HFF-Myc (cell line): Measurements from ENCODE around the gene MAPK10.
A peak's percentile ranks its signal among the peaks of the same experiment; 100 is the strongest.

Experiments
- DNase-seq: peaks from one replicate; pipeline ENCODE4 v3.0.0-alpha.2; 2011; ENCODE audit warnings: low read depth; ENCODE audit errors: extremely low read depth
- H3K4me3 ChIP-seq: replicated peaks from 2 replicates; pipeline ENCODE4 v1.5.1; 2011; ENCODE audit warnings: low read depth, mild to moderate bottlenecking, control low read depth, low read length
- CTCF ChIP-seq: IDR thresholded peaks from 2 replicates; pipeline ENCODE4 v1.5.1; 2012; ENCODE audit warnings: mild to moderate bottlenecking, low read depth, low read length, control low read depth; ENCODE audit errors: missing control alignments

MAPK10 gene

GRCh38 chr4:86346320-86346719 lies 13.5 kb downstream of the MAPK10 start:
- no peak overlapping the region for H3K4me3 ChIP-seq
- no peak for DNase-seq
- TF ChIP-seq CTCF = no peak

GRCh38 chr4:86344127-86344526 lies 15.7 kb downstream of the MAPK10 start:
- TF ChIP-seq CTCF = no peak
- DNase-seq = no peak
- H3K4me3 ChIP-seq = no peak overlapping the region

DNA sequence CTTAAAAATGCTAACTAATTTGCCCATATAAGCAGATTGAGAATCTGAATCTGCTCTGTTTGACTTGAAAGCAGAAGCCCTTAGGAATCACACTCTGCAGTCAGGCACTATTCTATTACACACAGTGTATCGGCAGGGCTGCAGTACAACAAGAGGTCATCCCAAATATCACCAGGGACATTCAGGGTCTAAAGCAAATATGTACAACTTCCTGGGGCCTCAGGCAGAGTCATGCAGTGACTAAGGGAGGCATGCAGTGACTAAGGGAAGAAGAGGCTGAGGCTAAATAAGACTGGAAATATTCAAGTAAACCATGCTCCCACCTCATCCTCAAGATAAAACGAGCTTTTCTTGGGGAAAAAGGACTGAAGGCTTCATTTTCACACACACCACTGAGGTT lies 20.9 kb downstream of the MAPK10 start:
- no peak for TF ChIP-seq CTCF
- no peak overlapping the region for H3K4me3 ChIP-seq
- peak; percentile 48 for DNase-seq

DNA sequence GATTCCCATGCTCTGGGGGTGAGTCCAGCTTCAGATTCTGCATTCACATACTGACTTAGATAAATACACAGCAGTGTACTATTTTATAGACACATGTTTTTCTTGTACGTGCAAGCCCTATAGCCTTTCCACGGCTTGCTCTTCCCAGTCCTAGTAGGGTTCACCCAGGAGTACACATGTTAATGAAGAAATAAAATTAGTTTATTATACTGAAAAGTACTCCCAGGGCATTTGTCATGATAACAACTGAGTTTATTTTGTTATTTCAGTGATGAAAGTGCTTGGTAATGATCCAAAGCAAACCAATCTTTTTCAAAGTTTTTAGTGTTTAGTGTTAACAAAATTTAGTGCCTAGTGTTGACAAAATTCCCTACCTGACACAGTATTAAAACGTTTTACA lies 21.3 kb downstream of the MAPK10 start:
- no peak for DNase-seq
- no peak for TF ChIP-seq CTCF
- H3K4me3 ChIP-seq = no peak overlapping the region

DNA sequence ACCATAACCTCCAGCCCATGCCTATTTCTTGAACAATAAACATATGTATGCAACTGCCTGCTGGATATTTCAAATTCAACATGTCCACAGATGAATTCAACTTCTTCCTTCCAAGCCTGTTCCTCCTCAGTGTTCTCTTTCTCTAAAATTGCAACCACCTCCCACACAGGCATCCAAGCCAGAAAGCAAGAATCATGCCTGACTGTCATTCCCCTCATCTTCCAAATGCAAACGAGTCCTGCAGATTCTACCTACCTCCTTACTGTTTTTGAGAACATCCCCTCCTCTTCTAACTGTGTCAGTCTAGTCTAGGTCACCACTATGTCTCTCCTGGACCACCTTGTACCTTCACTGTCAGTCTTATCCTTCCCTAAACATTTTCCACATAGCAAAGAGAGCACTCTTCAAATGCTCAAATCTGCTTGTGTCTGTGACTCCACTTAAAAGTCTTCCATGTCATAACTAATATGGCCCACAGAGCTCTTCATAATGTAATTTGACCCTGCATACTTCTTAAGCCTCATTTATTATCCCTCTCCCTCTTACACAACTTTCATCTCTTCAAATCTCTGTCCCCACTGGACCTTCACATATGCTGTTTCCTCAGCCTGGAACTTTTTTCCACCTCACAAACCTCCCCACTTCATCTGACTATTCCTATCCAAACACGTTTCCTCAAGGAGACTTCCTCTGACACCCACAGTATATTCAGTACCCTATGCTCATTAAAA lies 25.7 kb downstream of the MAPK10 start:
- no peak for TF ChIP-seq CTCF
- DNase-seq = no peak
- H3K4me3 ChIP-seq = no peak overlapping the region

GRCh38 chr4:86333236-86333635 lies 26.6 kb downstream of the MAPK10 start:
- DNase-seq = no peak
- no peak for TF ChIP-seq CTCF
- H3K4me3 ChIP-seq = no peak overlapping the region
